GM18517 (cell line): ENCODE measurements around the gene CCDC174.

Experiments used
- ATAC-seq: cut with Tn5 transposase; IDR thresholded peaks from one replicate; pipeline ENCODE4 v1.9.1; 2021; ENCODE audit warnings: mild to moderate bottlenecking, moderate library complexity; ENCODE audit not compliant: unreplicated experiment

CCDC174 gene

DNA sequence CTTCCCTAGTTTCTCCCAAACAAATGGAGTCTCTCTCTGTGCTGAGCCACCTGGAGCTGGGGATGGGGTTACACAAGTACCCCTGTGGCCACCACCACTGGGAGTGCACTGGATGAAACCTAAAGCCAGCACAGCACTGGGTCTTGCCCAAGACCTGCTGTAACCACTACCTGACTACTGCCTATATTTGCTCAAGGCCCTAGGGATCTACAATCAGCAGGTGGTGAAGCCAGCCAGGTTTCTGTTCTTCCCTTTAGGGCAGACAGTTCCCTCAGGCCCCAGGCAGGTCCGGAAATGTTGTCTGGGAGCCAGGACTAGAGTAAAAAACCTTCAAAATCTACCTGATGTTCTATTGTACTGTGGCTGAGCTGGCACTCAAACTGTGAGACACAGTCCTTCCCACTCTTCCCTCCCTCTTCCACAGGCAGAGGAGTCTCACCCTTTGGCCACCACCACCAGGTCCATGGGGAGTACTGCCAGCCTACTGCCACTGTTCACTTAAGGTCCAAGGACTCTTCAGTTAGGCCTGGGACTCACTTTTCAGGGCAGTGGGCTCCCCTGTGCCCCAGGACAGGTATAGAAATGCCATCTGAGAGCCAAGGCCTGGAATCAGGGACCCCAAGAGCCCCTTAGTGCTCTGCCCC, 47.2 kb downstream of the CCDC174 start:
- peak; percentile 61 for ATAC-seq

DNA sequence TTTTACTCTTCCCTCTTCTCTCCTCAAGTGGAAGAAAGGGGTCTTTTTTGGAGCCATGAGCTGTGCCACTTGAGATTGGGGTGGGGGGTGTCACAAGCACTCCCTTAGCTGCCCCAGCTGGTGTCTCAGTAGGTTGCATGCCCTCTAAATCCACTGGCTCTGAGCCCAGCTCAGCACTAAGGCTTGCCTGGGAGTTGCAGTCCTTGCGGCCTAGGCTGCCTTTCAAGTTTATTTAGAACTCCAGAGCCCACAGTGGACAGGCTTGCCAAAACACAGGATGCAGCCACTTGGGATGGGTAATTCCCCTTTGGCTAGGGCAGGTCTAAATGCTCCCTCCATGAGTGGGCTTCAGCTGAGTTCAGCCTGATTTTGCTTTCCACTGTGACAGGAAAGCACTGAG, 48.1 kb downstream of the CCDC174 start:
- ATAC-seq, result no peak

DNA sequence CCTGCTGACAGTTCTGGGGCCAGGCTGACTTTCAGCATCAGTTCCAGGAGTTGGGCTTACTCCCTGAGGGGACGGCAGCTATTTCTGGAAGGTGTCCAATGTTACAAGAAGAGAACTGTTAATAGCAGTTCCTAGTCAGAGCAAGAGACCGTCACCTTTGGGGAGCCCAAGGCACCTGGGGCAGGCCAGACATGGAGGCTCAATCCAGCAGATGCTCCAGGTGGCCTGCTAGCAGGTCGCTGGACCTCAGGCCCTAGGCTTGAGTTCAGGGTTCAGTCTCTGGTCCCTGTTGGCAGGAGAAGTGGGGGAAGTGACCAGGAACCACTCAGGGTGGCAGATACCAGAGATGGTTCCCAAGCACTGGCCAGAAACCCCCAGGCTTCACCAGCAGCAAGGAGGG, 49.3 kb downstream of the CCDC174 start:
- no peak for ATAC-seq

DNA sequence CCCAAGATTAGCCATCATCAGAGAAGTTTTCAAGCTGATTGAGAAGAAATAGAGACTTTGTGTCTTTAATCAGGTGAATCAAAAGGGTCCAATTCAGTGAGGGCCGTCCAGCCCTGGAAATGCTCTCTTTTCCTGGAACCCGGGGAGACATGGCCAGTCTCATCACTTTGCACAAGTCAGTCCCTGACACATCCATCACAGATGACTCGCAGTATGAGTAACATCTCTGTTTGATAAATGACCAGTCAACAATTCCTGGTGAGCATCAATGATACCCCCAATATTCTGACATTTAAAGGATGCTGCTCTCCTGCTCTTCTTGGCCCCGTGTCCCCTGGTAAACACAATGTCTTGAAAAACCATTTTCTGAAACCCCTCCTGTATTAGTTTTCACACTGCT, 50.1 kb downstream of the CCDC174 start:
- no peak for ATAC-seq

DNA sequence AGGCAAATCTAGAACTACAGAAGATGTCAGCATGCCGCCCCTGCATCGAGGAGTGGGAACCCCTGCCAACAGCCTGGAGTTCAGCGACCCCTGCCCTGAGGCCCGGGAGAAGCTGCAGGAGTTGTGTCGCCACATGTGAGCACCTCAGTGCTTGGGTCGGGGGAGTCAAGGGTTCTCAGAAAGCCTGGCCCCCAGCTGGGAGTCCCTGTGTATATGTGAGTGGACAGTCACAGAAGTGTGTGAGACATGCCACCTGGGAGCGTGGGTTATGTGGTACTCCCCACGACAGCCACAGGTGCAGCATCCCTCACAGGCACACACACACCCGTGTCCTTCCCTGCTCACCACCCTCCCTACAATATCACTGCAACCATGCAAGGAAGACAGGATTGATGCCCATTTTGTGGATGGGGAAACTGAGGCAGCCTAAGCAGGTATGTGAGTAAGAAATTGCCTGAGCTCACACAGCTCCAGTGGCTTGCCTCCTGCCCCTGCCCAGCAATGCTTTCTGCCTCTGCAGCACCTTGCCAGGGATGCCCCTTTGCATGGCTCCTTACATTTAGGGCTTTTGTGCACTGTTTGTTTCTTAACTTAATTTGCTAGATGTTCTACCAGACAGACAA, 51.7 kb downstream of the CCDC174 start:
- ATAC-seq, result no peak

DNA sequence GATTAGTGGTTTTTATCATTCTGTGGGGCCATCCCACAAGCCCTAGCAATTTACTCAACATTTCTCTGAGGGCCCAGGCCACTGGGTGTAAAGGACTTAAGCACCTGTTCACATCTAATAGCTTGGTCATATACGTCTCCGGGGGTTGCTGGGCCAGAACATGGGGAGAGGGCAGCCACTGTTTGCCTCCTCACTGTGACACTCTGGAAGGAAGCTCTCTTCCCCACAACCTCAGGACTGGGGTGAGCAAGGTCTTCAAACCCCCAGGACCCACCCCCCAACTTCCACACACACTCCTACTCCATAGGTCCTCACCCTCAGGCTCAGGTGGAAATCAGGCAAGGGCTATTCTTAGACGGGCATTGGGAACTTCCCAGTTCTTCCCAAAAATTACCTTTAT, 52.2 kb downstream of the CCDC174 start:
- no peak for ATAC-seq

DNA sequence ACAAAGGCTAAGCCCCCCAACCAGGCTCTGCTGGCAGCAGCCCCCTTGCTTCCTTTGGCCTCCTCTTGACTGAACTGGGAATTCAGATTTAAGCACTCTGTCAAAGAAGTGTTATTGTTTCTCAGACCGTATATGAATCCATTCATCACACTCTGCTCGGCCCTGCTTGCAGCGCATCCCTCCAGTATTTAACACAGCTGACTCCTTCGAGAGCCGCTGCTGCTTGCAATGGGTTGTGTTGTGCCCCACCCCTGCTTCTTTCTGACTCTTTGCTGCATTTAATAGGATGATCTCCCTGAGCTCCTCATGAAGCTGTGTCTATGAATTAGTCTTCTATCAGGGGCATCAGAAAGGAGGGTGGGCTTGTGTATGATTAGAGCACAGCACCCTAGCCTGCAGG, 54.5 kb downstream of the CCDC174 start:
- no peak for ATAC-seq

DNA sequence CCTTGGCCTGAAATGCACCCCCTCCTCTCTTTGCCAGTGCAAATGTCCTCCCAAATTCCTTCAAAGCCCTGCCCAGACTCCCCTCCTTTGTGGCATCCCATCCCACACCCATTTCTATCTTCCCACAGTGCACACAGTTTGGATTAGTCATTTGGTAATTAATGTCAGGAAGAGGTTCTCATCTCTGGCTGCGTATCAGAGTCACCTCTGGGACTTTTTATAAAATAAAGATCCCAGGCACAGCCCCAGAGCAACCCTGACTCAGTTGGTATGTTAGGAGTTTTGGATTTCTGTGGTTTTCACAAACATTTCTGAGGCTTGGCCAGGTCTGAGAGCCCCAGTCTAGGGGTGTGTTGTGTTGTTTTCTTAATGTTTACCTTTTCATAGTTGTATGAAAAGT, 65.0 kb downstream of the CCDC174 start:
- no peak for ATAC-seq

DNA sequence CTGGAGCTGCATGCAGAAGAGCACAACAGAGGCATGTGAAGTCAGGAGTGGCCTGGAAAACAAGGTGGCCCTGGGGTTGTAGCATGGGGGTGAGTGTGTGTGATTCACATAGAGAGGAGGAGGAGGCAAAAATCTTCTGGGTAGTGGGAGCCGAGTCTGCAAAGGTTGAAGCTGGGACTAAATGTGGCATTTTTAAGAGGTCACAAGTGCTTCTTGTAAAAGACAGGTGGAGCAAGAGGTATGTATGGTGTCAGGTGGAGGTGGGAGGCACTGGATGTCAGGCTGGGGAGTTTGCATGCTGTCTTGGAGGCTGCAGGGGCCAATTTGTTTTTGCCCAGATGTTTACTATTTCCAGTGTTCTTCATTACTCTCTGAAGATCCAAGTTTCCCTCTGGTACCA, 65.7 kb downstream of the CCDC174 start:
- no peak for ATAC-seq

DNA sequence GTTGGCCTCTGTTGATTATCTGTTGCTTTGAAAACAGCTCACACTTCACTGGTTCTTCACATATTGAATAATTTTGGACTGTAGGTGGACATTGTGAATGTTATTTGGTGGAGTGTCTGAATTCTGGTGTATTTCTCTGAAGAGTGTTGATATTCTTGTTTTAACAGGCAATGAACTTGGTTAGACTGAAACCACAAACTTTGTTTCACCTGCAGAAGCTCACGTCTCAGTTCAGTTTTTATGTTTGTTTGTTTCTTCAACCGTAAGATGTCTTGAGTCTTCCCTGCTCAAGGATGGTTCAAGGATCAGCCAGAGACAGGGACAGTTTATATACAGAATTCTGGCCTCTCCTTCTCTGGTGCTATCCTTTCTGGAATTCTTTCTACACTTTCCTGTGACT, 67.0 kb downstream of the CCDC174 start:
- ATAC-seq, result no peak

DNA sequence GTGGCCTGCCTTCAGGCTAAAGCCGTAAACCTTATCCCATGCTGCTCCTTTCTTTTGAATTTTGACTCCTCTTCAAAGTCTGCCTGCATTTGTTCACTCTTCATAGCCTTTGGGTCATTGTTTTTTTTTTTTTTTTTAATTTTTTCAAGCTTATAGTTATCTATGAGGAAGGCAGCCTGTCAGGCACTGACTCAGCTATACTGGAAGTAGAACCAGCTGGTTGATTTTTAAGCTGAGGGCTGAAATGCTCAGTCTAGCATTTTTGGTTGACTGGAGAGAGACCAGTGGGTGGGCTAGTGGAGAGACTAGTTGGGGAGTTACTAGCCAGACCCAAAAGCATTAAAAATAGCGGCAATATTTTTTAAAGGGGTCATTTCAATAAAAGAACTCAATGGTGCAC, 67.4 kb downstream of the CCDC174 start:
- ATAC-seq, result no peak

DNA sequence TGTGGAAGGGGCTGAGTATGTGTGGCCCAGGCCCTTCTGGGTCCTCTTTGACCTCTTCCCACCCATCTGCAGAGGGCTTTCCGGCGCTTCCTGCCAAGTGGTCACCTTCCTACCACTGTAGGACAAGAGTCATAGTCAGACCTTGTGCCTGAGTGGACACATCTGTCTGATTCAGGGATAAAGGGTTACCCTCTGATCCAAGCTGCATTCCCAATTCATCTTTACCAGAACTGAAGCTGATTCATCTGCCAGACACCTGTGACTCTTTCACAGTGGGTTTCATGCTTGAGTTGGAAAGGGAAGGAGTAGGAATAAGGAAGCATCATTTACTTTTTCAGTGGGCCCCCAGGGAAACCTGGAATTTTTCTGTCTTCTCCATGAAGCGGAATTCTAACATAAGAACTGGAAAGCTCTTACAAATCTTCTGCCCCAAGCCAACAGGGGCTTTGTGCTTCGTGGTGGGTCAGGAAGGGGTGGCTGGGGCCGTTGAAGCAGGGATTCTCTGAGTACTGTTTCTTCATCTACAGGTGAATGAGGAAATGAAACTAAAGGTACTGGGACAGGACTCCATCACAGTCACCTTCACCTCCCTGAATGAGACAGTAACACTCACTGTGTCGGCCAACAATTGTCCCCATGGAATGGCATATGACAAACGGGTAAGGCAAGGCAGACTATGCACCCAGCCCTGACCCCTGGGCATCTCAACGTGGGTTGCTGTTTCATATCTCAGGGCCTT, 69.7 kb downstream of the CCDC174 start:
- no peak for ATAC-seq
